CD4-positive, alpha-beta T cell treated with Interleukin-2 at 100 ng/mL for 4 hours (primary cell): Measurements from ENCODE around the gene OGT.

Source experiments
- DNase-seq: peaks from one replicate; pipeline ENCODE4 v3.0.0-alpha.2; 2020; ENCODE audit warnings: low spot score

The OGT gene

GRCh38 chrX:71622576-71623450 is 89.9 kb downstream of the OGT start:
- DNase-seq: peak; percentile 80

- no peak for DNase-seq
These were observed 90.8 kb downstream of the OGT start for GRCh38 chrX:71623714-71624113.

- DNase-seq: no peak
These were observed 92.6 kb downstream of the OGT start for GRCh38 chrX:71625471-71625870.
